ENCODE measurements around the gene BTBD9. TPM values are rescaled to one million over a fixed set of nuclear protein-coding genes. Genes with fewer than 3 reads are reported as not detected.

The BTBD9 gene
- total and polyA plus RNA-seq, 9 of the 15 experiments (the other 6 are each of a cell fraction or from before 2014, with no cell fraction given), result 0.08 to 1.6 (median 0.58) TPM

GRCh38 chr6:38638941-38639497 lies 710 bp downstream of the BTBD9 start (continued):
- TF ChIP-seq ZNF589 (CRISPR knock-in tag; IDR thresholded peaks at IDR 0.05; ENCODE audit: low read depth), result no peak
- TF ChIP-seq MITF (IDR thresholded peaks at IDR 0.05), result no peak
- TF ChIP-seq NUFIP1 (IDR thresholded peaks at IDR 0.05; ENCODE audit: partially characterized antibody), result no peak
- TF ChIP-seq ZNF699 (CRISPR knock-in tag; IDR thresholded peaks at IDR 0.05; ENCODE audit: insufficient replicate concordance), result no peak
- no peak for TF ChIP-seq TAF7 (tag; IDR thresholded peaks at IDR 0.05)
- TF ChIP-seq SAP30 (IDR thresholded peaks at IDR 0.05; ENCODE audit: borderline replicate concordance, insufficient read depth, low read depth, low read length, poor library complexity, severe bottlenecking), result peak; percentile 30
- no peak for TF ChIP-seq POU5F1 (IDR thresholded peaks at IDR 0.05; ENCODE audit: borderline replicate concordance, low read depth, low read length, partially characterized antibody)
- no peak for TF ChIP-seq RBM14 (IDR thresholded peaks at IDR 0.05; ENCODE audit: borderline replicate concordance, insufficient read depth, low read depth, low read length)
- TF ChIP-seq ZBED1 (IDR thresholded peaks at IDR 0.05), result no peak
- no peak for TF ChIP-seq ZNF24 (IDR thresholded peaks at IDR 0.05)
- peak; percentile 2 for TF ChIP-seq KDM5B (IDR thresholded peaks at IDR 0.05; ENCODE audit: insufficient replicate concordance, low read depth, low read length)
- TF ChIP-seq SMARCB1 (IDR thresholded peaks at IDR 0.05; ENCODE audit: insufficient read length, low read depth), result no peak
- no peak for TF ChIP-seq NR2C2 (CRISPR knock-in tag; IDR thresholded peaks at IDR 0.05)
- peak; percentile 63; the same call in 1 of the 2 replicates for TF ChIP-seq NR2C2 (tag; IDR thresholded peaks at IDR 0.05)
- no peak for TF ChIP-seq ETS1 (conservative IDR thresholded peaks at IDR 0.05; ENCODE audit: control insufficient read depth, low read depth, low read length)
- TF ChIP-seq TGIF2 (CRISPR knock-in tag; IDR thresholded peaks at IDR 0.05), result no peak
- TF ChIP-seq ELF4 (CRISPR knock-in tag; IDR thresholded peaks at IDR 0.05), result no peak
- TF ChIP-seq ZNF644 (tag; IDR thresholded peaks at IDR 0.05; ENCODE audit: low read depth), result no peak
- TF ChIP-seq DACH1 (IDR thresholded peaks at IDR 0.05; ENCODE audit: partially characterized antibody), result no peak
- no peak for TF ChIP-seq IFI16 (CRISPR knock-in tag; IDR thresholded peaks at IDR 0.05)
- TF ChIP-seq BRF2 (IDR thresholded peaks at IDR 0.05; ENCODE audit: borderline replicate concordance, insufficient read depth, insufficient read length), result no peak
- TF ChIP-seq TCFL5 (CRISPR knock-in tag; conservative IDR thresholded peaks at IDR 0.05), result no peak
